ENCODE measurements around the gene CROCC.
"Not testable (repeated sequence)": the region's sequence is repeated elsewhere in the genome, so short reads cannot be mapped to it uniquely, and the experiment has no call there.

DNA sequence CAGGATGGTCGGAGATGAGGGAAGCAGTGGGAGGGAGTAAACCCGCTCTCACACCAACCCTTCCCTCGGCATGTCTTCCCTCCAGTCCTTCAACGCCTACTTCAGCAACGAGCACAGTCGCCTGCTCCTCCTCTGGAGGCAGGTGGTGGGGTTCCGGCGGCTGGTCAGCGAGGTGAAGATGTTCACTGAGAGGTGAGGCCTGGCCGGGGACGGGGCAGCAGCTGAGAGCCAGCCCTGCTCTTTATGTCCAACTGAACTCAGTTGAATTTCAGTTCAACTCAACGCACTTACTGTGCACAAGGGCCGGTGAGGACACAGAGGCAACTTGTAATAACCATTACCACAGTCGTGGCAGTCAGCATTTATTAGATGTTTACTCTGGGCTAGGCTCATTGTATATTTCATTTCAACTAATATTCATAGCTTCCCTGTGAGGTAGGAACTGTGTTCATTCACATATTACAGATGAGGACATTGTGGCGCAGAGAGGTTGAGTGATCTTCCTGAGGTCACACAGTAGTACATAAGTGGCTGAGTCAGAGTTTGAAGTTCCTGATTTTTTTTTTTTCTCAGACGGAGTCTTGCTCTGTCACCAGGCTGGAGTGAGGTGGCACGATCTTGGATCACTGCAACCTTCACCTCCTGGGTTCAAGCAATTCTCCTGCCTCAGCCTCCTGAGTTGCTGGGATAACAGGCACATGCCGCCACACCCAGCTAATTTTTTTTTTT lies 9.6 kb downstream of the CROCC start:
- TF ChIP-seq POLR2AphosphoS2 (conservative IDR thresholded peaks at IDR 0.05; ENCODE audit: low read length); RAD21 (conservative IDR thresholded peaks at IDR 0.05 in 1 of 2, IDR thresholded peaks at IDR 0.05 in 1 of 2); MYC (IDR thresholded peaks at IDR 0.05; ENCODE audit: borderline replicate concordance, low read length); BHLHE40 (IDR thresholded peaks at IDR 0.05; ENCODE audit: low read depth, low read length); CBX2 (IDR thresholded peaks at IDR 0.05; ENCODE audit: borderline replicate concordance, low read depth); TP53 (CRISPR knock-in tag; IDR thresholded peaks at IDR 0.05); ESRRA (IDR thresholded peaks at IDR 0.05; ENCODE audit: borderline replicate concordance, low read length); ZC3H11A (IDR thresholded peaks at IDR 0.05): not testable (repeated sequence)
- TF ChIP-seq, protein P1, sequence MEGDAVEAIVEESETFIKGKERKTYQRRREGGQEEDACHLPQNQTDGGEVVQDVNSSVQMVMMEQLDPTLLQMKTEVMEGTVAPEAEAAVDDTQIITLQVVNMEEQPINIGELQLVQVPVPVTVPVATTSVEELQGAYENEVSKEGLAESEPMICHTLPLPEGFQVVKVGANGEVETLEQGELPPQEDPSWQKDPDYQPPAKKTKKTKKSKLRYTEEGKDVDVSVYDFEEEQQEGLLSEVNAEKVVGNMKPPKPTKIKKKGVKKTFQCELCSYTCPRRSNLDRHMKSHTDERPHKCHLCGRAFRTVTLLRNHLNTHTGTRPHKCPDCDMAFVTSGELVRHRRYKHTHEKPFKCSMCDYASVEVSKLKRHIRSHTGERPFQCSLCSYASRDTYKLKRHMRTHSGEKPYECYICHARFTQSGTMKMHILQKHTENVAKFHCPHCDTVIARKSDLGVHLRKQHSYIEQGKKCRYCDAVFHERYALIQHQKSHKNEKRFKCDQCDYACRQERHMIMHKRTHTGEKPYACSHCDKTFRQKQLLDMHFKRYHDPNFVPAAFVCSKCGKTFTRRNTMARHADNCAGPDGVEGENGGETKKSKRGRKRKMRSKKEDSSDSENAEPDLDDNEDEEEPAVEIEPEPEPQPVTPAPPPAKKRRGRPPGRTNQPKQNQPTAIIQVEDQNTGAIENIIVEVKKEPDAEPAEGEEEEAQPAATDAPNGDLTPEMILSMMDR (IDR thresholded peaks at IDR 0.05): not testable (repeated sequence)
